Ovary (tissue), 9 donors: Measurements from ENCODE around the gene KIF1C. TPM values are rescaled to one million over a fixed set of nuclear protein-coding genes. Genes with fewer than 3 reads are reported as not detected.

Experiments used
- DNase-seq, 5 donors: peaks; one replicate each; pipeline ENCODE4 v3.0.0-alpha.2; 2019 to 2020
- H3K27ac ChIP-seq, 2 donors: fragments of 200-600 bp; one replicate each; pipeline versions ENCODE4 v1.5.1 to v1.8.0; 2019 to 2022
- H3K27me3 ChIP-seq: fragments of 200-600 bp; one replicate; pipeline ENCODE4 v1.8.0; 2022
- H3K36me3 ChIP-seq: fragments of 200-600 bp; sonication (generic); one replicate; pipeline ENCODE4 v1.5.1; 2019
- H3K4me1 ChIP-seq: one replicate; pipeline ENCODE4 v1.8.1; 2013; ENCODE audit warnings: mild to moderate bottlenecking, moderate library complexity; ENCODE audit not compliant: insufficient read depth
- H3K4me3 ChIP-seq: fragments of 200-600 bp; sonication (generic); one replicate; pipeline ENCODE4 v1.5.1; 2017
- H3K9me3 ChIP-seq, 2 donors: fragments of 200-600 bp in 1 of 2; sonication (generic) in 1 of 2; one replicate each; pipeline versions ENCODE4 v1.5.1 to v1.8.1; 2013 to 2019; ENCODE audit warnings: mild to moderate bottlenecking in 1 of 2, moderate library complexity in 1 of 2
- EP300 ChIP-seq: sonication (generic); formaldehyde crosslinking; IDR thresholded peaks from one replicate; pipeline ENCODE4 v1.6.1; 2017; ENCODE audit warnings: antibody characterized with exemption
- POLR2A ChIP-seq: fragments of 450-650 bp; IDR thresholded peaks from one replicate; pipeline ENCODE4 v1.6.1; 2017; ENCODE audit warnings: antibody characterized with exemption, mild to moderate bottlenecking, moderate library complexity
- WGBS, 3 donors: extraction: QIAGEN DNeasy Blood & Tissue Kit in 1 of 3; methylation state at CpG; one replicate each; pipeline versions ENCODE4 v1.1.5 to v1.1.7; 2013 to 2017; 5-methylcytosine and 5-hydroxymethylcytosine counted together
- intact Hi-C, 4 donors: fragments of 100-400 bp; cut with DNase I; formaldehyde crosslinking; loops; one replicate each; pipeline versions ENCODE4 v1.11.0 to v1.15.1; 2022 to 2023
- polyA plus RNA-seq, 2 donors: library from polyadenylated mRNA; stranded (reverse); fragments of 200-250 nt in 1 of 2; fragments of 350-450 nt in 1 of 2; fragmentation: Illumina TruSeq in 1 of 2; extraction: RNeasy Lipid Tissue Mini Kit (QIAGEN cat#74804) in 1 of 2; gene quantifications; one replicate each; pipeline ENCODE4 v1.2.3, GENCODE V29; 2013 to 2014
- total RNA-seq, 7 donors: library from RNA; depleted of rRNA in 2 of 7; stranded (reverse); fragments of >200 nt in 2 of 7; fragmentation: NEBNext Ultra II Directional in 3 of 7; extraction: Animal tissue kit (Norgen Biotek cat#: 25700) in 3 of 7; gene quantifications; one replicate each; pipeline versions ENCODE4 v1.1.0 to v1.2.4, GENCODE V29; 2016 to 2023
- TF ChIP-seq, protein P1 (sequence below), 3 donors: fragments of 450-650 bp in 2 of 3; fragments of 200-600 bp in 1 of 3; IDR thresholded peaks; one replicate each; pipeline versions ENCODE4 v1.5.1 to v1.8.0; 2016 to 2022; ENCODE audit warnings: antibody characterized with exemption in 3 of 3, mild to moderate bottlenecking in 1 of 3
- donor health status: DM: no; HTN: no; CAD: no; lungs with moderate emphysema.
- donor health status: DM: no; HTN: no; CAD: no.
- donor health status: Bipolar disorder and iron deficiency.
- donor health status: DM: yes; HTN: yes; CAD: no.
- donor health status: DM: no; HTN: no; CAD: no.
- donor health status: DM: yes; HTN: yes; CAD: no.

Gene KIF1C
- total and polyA plus RNA-seq, 9 donors = 17.5 to 129 (median 90.3) TPM

DNA sequence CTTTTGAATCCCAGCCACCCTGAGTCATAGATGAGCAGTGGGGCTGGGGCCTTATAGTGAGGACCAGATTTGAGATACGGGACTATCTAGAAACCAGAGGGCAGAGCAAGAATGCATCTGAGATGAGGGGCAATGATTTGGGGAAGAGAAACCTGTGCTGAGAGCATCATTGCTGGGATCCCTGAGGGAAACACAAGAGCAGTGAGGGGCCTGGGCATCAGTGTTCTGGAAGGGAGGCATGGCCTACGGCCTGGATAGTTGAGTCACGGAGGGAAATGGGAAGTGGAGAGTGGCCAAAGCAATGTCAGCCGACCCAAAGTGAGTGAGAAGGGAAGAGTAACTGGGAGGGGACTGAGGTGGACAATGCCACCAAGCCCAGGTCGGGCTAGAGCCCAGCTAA is 15.4 kb upstream of the KIF1C start:
- 58 to 73% (median 63%) methylated on average over 5 of the region's 5 CpGs for WGBS, 3 donors
- no peaks in the 10 kb centered on the region for H3K27me3 ChIP-seq
- TF ChIP-seq, protein P1, sequence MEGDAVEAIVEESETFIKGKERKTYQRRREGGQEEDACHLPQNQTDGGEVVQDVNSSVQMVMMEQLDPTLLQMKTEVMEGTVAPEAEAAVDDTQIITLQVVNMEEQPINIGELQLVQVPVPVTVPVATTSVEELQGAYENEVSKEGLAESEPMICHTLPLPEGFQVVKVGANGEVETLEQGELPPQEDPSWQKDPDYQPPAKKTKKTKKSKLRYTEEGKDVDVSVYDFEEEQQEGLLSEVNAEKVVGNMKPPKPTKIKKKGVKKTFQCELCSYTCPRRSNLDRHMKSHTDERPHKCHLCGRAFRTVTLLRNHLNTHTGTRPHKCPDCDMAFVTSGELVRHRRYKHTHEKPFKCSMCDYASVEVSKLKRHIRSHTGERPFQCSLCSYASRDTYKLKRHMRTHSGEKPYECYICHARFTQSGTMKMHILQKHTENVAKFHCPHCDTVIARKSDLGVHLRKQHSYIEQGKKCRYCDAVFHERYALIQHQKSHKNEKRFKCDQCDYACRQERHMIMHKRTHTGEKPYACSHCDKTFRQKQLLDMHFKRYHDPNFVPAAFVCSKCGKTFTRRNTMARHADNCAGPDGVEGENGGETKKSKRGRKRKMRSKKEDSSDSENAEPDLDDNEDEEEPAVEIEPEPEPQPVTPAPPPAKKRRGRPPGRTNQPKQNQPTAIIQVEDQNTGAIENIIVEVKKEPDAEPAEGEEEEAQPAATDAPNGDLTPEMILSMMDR (IDR thresholded peaks at IDR 0.05) = no peak
- TF ChIP-seq POLR2A (no peak), EP300 (no peak)
- intact Hi-C loops = loop anchor here in 1 of 4 donors (5.0 kb wide), 1 partner anchor 80 kb away; no protein-coding TSS in a partner anchor
- no peak for DNase-seq
- no peaks in the 10 kb centered on the region for H3K36me3 ChIP-seq
- H3K4me3 ChIP-seq = no peak overlapping the region
- no peaks in the 10 kb centered on the region for H3K9me3 ChIP-seq
- no peak overlapping the region for H3K27ac ChIP-seq
- H3K4me1 ChIP-seq = peaks cover 4% of the 10 kb centered on the region

GRCh38 chr17:4986403-4986802 is 11.3 kb upstream of the KIF1C start:
- intact Hi-C loops = loop anchor here in 1 of 4 donors (5.0 kb wide), 1 partner anchor 79 kb away; no protein-coding TSS in a partner anchor
- Histone ChIP-seq H3K36me3 (no peaks in the 10 kb centered on the region), H3K27ac (peak overlapping the region; percentile 95 to 97), H3K4me3 (peak overlapping the region; percentile 51), H3K4me1 (peaks cover 11% of the 10 kb centered on the region), H3K27me3 (no peaks in the 10 kb centered on the region), H3K9me3 (no peaks in the 10 kb centered on the region)
- 46 to 55% (median 50%) methylated on average over 5 of the region's 5 CpGs for WGBS, 3 donors
- TF ChIP-seq, protein P1 (IDR thresholded peaks at IDR 0.05) = no peak
- DNase-seq = peak in 2 of 5 donors; percentile 21 to 45

DNA sequence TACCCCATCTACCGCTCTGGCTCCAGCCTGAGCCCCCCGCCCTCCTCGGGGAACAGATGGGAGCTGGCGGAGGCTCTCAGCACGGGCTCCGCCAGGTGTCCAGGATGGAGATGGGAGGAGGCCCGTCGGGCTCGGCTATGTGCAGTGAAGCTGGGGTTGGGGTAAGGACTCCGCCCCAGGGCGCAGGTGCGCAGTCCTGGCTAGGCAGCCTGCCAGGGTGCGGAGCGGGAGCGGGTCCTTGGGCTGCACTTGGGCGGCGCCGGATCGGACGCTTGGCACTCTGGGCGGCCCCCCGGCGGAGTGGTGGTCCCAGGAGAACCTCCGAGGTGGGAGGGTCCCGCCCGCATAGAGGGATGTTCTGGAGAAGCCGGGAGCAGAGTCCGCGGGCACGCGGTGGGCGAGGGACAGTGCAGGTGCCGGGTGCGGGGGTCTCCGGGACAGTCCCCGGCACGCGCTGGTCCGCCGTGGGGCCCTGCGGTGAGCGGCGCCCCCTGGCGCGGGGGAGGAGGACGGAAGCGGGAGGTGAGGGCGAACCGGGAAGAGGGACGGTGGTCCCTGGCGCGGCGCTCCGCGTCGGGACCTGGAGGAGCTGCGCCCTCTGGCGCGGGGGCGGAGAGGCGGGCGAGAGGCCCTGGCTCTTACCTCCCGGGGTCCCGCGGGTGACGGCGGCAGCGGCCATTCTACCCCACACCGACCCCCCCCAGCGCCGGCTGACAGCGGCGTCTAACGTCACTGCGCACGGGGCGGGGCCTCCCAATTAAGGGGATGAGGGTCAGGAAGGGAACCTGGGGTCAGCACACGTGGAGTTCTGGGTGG is 10.6 kb upstream of the KIF1C start, which contains the start of gene CAMTA2:
Gene CAMTA2 (minus strand): TSS at position 725 of the 816 bp plus-strand sequence. CDS start 1,453 bp downstream, outside the sequence.
- TF ChIP-seq EP300 = no peak
- TF ChIP-seq, protein P1 (IDR thresholded peaks at IDR 0.05) = peak; percentile 50 to 83 (median 79)
- peak; percentile 72 for TF ChIP-seq POLR2A
- H3K4me3 ChIP-seq = peak within 1 kb of the TSS; percentile 51
- H3K27me3 ChIP-seq = no peaks in the 10 kb centered on the region
- peaks cover 11% of the 10 kb centered on the region for H3K4me1 ChIP-seq
- H3K9me3 ChIP-seq = no peaks in the 10 kb centered on the region
- DNase-seq = peak; percentile 90 to 93 (median 92)
- 0 to 1% (median 1%) methylated on average over 60 to 78 of the region's 78 CpGs for WGBS, 3 donors
- intact Hi-C loops = loop anchor here in 1 of 4 donors (5.0 kb wide), 1 partner anchor 80 kb away; no protein-coding TSS in a partner anchor
- H3K36me3 ChIP-seq = no peaks in the 10 kb centered on the region
- H3K27ac ChIP-seq = peak within 1 kb of the TSS; percentile 95 to 97

- Histone ChIP-seq H3K4me3 (peak overlapping the region; percentile 51), H3K4me1 (peaks cover 11% of the 10 kb centered on the region), H3K27me3 (no peaks in the 10 kb centered on the region), H3K36me3 (no peaks in the 10 kb centered on the region), H3K9me3 (no peaks in the 10 kb centered on the region), H3K27ac (peak overlapping the region; percentile 95 to 97)
- peak; percentile 42 for TF ChIP-seq EP300
- TF ChIP-seq, protein P1 (IDR thresholded peaks at IDR 0.05) = no peak
- no peak for DNase-seq
- intact Hi-C loops = loop anchor here in 1 of 4 donors (5.0 kb wide), 1 partner anchor 81 kb away; no protein-coding TSS in a partner anchor
- WGBS, 3 donors = 1 to 2% (median 1%) methylated on average over 30 of the region's 30 CpGs
These were observed 9.8 kb upstream of the KIF1C start for GRCh38 chr17:4987767-4988567.
